ENCODE results near the gene KHDRBS2. TPM values are rescaled to one million over a fixed set of nuclear protein-coding genes. Genes with fewer than 3 reads are reported as not detected.

Gene KHDRBS2
- total and polyA plus RNA-seq, 5 experiments from 2014 or later: 0.26 to 0.27 TPM; not detected in 3

GRCh38 chr6:62152796-62153195, 133.2 kb downstream of the KHDRBS2 start:
- H3K36me3 Mint-ChIP-seq: no peaks in the 10 kb centered on the region
- no peaks in the 10 kb centered on the region for H3K4me1 Mint-ChIP-seq
- no peak overlapping the region for H3K4me3 Mint-ChIP-seq
- no peaks in the 10 kb centered on the region for H3K27me3 Mint-ChIP-seq
- peaks cover 0 to 25% (median 10%) of the 10 kb centered on the region in 9 donors for H3K9me3 Mint-ChIP-seq
- ATAC-seq (no peak), DNase-seq (no peak)
- POLR2A ChIA-PET: no interaction called here
- H3K27ac Mint-ChIP-seq: no peak overlapping the region

GRCh38 chr6:62150048-62150663, 135.9 kb downstream of the KHDRBS2 start:
- no peaks in the 10 kb centered on the region for H3K27me3 Mint-ChIP-seq
- no peaks in the 10 kb centered on the region for H3K36me3 Mint-ChIP-seq
- no peaks in the 10 kb centered on the region for H3K4me1 Mint-ChIP-seq
- ATAC-seq (no peak), DNase-seq (no peak)
- no peak overlapping the region for H3K4me3 Mint-ChIP-seq
- peaks cover 0 to 21% (median 6%) of the 10 kb centered on the region in 9 donors for H3K9me3 Mint-ChIP-seq
- H3K27ac Mint-ChIP-seq: no peak overlapping the region
- POLR2A ChIA-PET: no interaction called here

- Mint-ChIP-seq H3K27me3 (no peaks in the 10 kb centered on the region), H3K4me1 (no peaks in the 10 kb centered on the region), H3K9me3 (peaks cover 0 to 10% (median 4%) of the 10 kb centered on the region in 9 donors), H3K27ac (no peak overlapping the region), H3K36me3 (no peaks in the 10 kb centered on the region), H3K4me3 (no peak overlapping the region)
- no peak for DNase-seq
- POLR2A ChIA-PET: no interaction called here
- no peak for ATAC-seq
These were observed 138.8 kb downstream of the KHDRBS2 start for GRCh38 chr6:62146954-62147853.

GRCh38 chr6:62129127-62129526, 156.9 kb downstream of the KHDRBS2 start:
- H3K36me3 Mint-ChIP-seq: peaks cover 0 to under 1% (median 0%) of the 10 kb centered on the region in 3 donors
- DNase-seq (no peak), ATAC-seq (no peak)
- no peak overlapping the region for H3K27ac Mint-ChIP-seq
- H3K27me3 Mint-ChIP-seq: no peaks in the 10 kb centered on the region
- H3K4me1 Mint-ChIP-seq: no peaks in the 10 kb centered on the region
- H3K4me3 Mint-ChIP-seq: no peak overlapping the region
- peaks cover 6 to 35% (median 10%) of the 10 kb centered on the region in 9 donors for H3K9me3 Mint-ChIP-seq
- POLR2A ChIA-PET: no interaction called here

GRCh38 chr6:62119401-62119800, 166.6 kb downstream of the KHDRBS2 start:
- Mint-ChIP-seq H3K36me3 (peaks cover 0 to 9% (median 0%) of the 10 kb centered on the region in 3 donors), H3K4me1 (no peaks in the 10 kb centered on the region), H3K27ac (no peak overlapping the region), H3K9me3 (peaks cover 0 to 35% (median 12%) of the 10 kb centered on the region in 9 donors), H3K27me3 (no peaks in the 10 kb centered on the region), H3K4me3 (no peak overlapping the region)
- no peak for DNase-seq
- ATAC-seq: no peak
- POLR2A ChIA-PET: no interaction called here

- H3K4me3 Mint-ChIP-seq: no peak overlapping the region
- POLR2A ChIA-PET: no interaction called here
- no peak for ATAC-seq
- peaks cover 0 to 5% (median 0%) of the 10 kb centered on the region in 3 donors for H3K36me3 Mint-ChIP-seq
- no peaks in the 10 kb centered on the region for H3K4me1 Mint-ChIP-seq
- no peak overlapping the region for H3K27ac Mint-ChIP-seq
- DNase-seq: no peak
- H3K27me3 Mint-ChIP-seq: no peaks in the 10 kb centered on the region
- H3K9me3 Mint-ChIP-seq: peaks cover 0 to 20% (median 10%) of the 10 kb centered on the region in 9 donors
These were observed 182.7 kb downstream of the KHDRBS2 start for GRCh38 chr6:62103186-62103859.

GRCh38 chr6:62102387-62102786, 183.6 kb downstream of the KHDRBS2 start:
- ATAC-seq: no peak
- H3K9me3 Mint-ChIP-seq: peaks cover 5 to 21% (median 12%) of the 10 kb centered on the region in 9 donors
- POLR2A ChIA-PET: no interaction called here
- DNase-seq: no peak
- no peaks in the 10 kb centered on the region for H3K27me3 Mint-ChIP-seq
- no peaks in the 10 kb centered on the region for H3K4me1 Mint-ChIP-seq
- H3K4me3 Mint-ChIP-seq: no peak overlapping the region
- no peak overlapping the region for H3K27ac Mint-ChIP-seq
- peaks cover 0 to 5% (median 0%) of the 10 kb centered on the region in 3 donors for H3K36me3 Mint-ChIP-seq

- POLR2A ChIA-PET: no interaction called here
- H3K27ac Mint-ChIP-seq: no peak overlapping the region
- ATAC-seq: no peak
These were observed 195.4 kb downstream of the KHDRBS2 start for GRCh38 chr6:62090442-62091229.

GRCh38 chr6:62089781-62090180, 196.2 kb downstream of the KHDRBS2 start:
- no peaks in the 10 kb centered on the region for H3K36me3 Mint-ChIP-seq
- peaks cover 0 to 27% (median 7%) of the 10 kb centered on the region in 9 donors for H3K9me3 Mint-ChIP-seq
- no peak for DNase-seq
- peaks cover 0 to 9% (median 0%) of the 10 kb centered on the region in 4 donors for H3K4me1 Mint-ChIP-seq
- H3K27me3 Mint-ChIP-seq: no peaks in the 10 kb centered on the region
- no peak overlapping the region for H3K27ac Mint-ChIP-seq
- no peak for ATAC-seq
- no peak overlapping the region for H3K4me3 Mint-ChIP-seq
- POLR2A ChIA-PET: no interaction called here

More at GRCh38 chr6:62090442-62091229, 195.4 kb downstream of the KHDRBS2 start:
- Mint-ChIP-seq H3K9me3 (peaks cover 0 to 20% (median 6%) of the 10 kb centered on the region in 9 donors), H3K4me3 (no peak overlapping the region), H3K36me3 (no peaks in the 10 kb centered on the region), H3K4me1 (peaks cover 0 to 9% (median 0%) of the 10 kb centered on the region in 4 donors), H3K27me3 (no peaks in the 10 kb centered on the region)
- DNase-seq: no peak

GRCh38 chr6:62086047-62086446, 200.0 kb downstream of the KHDRBS2 start:
- POLR2A ChIA-PET: no interaction called here
- Mint-ChIP-seq H3K27me3 (no peaks in the 10 kb centered on the region), H3K27ac (no peak overlapping the region), H3K9me3 (peaks cover 0 to 43% (median 13%) of the 10 kb centered on the region in 9 donors), H3K4me1 (peaks cover 0 to 9% (median 0%) of the 10 kb centered on the region in 4 donors), H3K4me3 (no peak overlapping the region), H3K36me3 (no peaks in the 10 kb centered on the region)
- DNase-seq: no peak
- ATAC-seq: no peak

- Mint-ChIP-seq H3K36me3 (peaks cover 0 to 5% (median 0%) of the 10 kb centered on the region in 3 donors), H3K9me3 (peaks cover 8 to 18% (median 14%) of the 10 kb centered on the region in 9 donors), H3K27me3 (no peaks in the 10 kb centered on the region), H3K4me1 (peaks cover 0 to 8% (median 0%) of the 10 kb centered on the region in 4 donors), H3K27ac (no peak overlapping the region), H3K4me3 (no peak overlapping the region)
- DNase-seq (no peak), ATAC-seq (no peak)
- POLR2A ChIA-PET: no interaction called here
These were observed 210.2 kb downstream of the KHDRBS2 start for GRCh38 chr6:62075869-62076268.

- ATAC-seq: no peak
- Mint-ChIP-seq H3K27ac (no peak overlapping the region), H3K36me3 (no peaks in the 10 kb centered on the region), H3K4me1 (peaks cover 0 to 2% (median 0%) of the 10 kb centered on the region in 4 donors), H3K9me3 (peaks cover 2 to 19% (median 9%) of the 10 kb centered on the region in 9 donors), H3K4me3 (no peak overlapping the region), H3K27me3 (no peaks in the 10 kb centered on the region)
- DNase-seq: no peak
- POLR2A ChIA-PET: no interaction called here
These were observed 226.1 kb downstream of the KHDRBS2 start for GRCh38 chr6:62059901-62060300.

Measured in naive thymus-derived CD8-positive, alpha-beta T cell (primary cell).